HG02973 (cell line): ENCODE results near the gene OR8A1.

Source experiments
- ATAC-seq: cut with Tn5 transposase; IDR thresholded peaks from one replicate; pipeline ENCODE4 v1.9.1; 2021; ENCODE audit warnings: moderate library complexity; ENCODE audit not compliant: unreplicated experiment

Gene OR8A1

DNA sequence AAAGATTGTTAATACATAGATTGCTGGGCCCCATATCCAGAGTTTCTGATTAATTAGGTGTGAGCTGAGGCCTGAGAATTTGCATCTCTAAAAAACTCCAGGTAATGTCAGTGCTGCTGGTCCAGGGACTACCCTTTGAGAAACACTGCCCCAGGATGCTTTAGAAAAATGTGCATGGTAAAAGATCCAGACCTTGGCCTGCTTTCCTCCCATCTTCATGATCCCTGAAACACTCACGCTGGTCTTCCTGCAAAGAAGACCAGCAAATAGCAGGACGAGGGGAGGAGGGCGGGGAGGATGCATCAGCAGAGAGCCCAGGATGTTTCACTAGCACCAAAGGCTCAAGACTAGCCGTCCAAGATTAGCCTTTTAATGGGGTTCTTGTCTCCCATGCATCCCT is at the start of gene OR8A1:
TSS of gene OR8A1 (plus strand) at position 301 of the 400 bp plus-strand sequence. CDS start 123 bp downstream, outside the sequence.
- ATAC-seq = no peak

DNA sequence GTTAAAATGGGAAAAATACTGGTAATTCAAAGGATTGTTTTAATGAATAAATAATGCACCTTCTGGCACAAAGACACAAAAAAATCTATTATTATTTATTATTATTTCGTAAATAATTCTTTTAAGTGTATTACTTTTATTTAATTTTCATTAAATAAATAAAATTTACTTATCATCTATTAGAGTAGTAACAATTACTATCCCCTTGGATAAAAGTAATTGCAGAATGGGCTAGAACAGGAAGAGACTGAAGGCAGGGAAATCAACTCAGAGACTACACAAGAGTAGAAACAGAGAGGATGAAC is 49.3 kb upstream of the OR8A1 start:
- no peak for ATAC-seq

DNA sequence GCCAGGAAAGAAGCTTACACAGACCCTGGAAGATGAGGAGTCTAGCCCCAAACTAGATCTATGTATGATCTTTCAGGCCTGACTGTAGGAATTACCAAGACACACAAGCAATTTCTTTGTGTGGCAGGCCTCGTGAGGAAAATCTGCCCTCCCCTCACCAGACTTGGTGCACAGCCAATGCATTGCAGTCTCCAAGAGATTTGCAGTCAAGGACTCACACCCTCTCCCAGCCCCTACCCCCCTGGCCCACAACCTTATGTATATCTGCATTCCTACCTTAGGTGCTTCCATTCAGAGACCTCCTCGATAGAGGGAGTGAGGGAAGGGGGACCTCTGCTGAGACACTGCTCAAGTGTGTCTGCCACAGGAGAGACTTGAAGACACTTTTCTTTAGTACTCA is 36.2 kb upstream of the OR8A1 start:
- no peak for ATAC-seq

DNA sequence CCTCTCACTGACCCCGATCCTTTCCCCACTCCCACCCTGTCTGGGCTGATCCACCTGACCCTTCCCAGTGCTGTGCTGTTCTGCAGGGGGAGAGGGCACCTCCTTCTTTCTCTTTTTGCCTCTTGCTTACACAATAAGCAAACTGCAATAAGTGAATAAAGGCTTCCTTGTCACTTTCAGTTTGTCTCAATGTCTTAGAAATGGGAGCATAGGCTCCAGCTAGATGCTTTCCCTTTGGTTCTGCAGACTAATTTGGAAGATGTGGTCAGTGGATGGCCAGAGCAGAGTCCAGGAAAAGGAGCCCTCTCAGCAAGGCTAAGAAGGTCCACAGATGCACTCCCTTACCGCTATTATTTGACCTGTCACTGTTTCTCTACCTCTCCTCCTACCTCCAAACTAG is 35.7 kb upstream of the OR8A1 start:
- no peak for ATAC-seq

DNA sequence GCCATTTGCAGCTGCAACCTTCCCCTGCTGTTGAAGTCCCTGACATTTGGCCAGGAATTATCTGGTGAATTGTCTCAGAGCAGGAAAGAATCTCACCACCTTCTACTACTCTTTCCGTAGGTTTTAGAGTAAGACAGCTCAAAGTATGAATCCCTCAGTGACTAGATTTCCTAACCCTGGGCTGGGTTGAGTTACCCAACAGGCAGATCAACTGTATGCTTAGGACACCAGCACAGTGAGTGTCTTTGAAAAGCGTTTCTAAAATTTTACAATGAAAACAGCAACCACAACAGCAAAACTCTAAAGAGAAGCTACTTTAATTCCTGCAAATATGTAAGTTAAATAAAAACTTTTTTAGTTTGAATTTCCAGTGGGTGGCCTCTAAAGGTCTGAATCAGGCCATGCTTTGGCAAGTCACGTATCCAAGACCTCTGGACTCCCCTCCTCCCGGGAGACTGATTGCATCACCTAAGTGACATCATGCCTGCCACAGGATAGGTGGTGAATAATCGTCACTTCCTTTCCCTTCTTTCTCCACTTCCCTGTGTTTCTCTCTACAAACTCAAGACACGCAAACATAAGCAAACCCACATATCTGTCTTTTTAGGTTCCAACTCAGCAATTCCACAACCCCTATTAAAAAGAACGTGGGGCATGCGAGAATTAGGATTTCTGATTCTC is 34.1 kb upstream of the OR8A1 start:
- no peak for ATAC-seq

DNA sequence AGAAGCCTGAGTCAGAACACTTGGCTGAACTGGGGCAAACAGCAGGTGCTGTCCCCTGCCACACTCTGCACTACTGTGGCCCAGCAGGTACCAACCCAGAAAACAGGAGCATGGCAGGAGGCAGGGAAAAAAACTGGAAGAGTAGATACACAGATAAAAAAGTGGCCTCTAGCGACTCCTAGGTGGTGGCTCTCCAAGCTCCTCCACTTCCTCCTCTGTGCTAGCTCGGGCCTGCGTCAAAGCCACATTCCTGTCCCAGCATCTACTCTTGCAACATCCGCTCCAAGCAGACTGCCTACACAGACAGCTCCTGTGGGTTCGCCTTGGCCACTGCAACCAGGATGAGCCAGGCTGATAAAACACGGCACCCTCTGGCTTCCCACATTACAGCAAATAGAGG is 33.3 kb upstream of the OR8A1 start:
- ATAC-seq = no peak

DNA sequence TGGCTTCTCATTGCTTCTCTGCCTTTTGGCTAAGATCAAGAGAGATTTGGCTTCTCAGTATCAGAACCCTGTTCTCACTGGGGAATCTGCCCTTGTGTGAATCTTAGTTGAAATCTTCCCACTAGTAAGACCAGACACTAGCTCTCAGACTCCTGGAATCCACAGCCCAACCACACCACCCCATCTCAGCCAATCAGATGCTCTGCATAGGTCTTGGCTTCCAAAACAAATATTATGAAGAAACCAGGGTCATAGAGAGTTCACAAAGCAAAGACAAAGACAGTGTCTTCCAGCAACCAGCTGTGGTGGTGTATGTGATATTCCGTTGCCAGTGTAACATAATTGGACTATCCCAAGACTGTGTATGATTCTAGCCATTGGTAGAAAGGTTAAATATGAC is 31.8 kb upstream of the OR8A1 start:
- ATAC-seq = no peak

DNA sequence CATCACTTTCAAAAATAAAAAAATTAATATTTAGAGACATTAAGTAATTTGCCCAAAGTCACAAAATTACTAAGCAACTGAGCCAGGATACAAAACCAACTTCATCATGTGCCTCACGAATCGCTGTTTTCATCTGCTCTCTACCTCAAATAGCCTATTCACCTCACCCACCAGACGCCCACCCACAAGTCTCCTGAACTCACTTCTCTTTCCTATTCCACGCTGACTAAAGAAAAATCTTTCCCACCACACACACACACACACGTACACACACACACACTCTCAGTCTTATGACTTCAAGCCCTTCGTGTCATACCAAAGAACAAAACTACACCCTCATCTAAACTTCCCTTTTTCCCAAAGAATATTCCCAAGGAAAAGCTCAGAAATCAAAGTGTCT is 28.6 kb upstream of the OR8A1 start:
- ATAC-seq = no peak

DNA sequence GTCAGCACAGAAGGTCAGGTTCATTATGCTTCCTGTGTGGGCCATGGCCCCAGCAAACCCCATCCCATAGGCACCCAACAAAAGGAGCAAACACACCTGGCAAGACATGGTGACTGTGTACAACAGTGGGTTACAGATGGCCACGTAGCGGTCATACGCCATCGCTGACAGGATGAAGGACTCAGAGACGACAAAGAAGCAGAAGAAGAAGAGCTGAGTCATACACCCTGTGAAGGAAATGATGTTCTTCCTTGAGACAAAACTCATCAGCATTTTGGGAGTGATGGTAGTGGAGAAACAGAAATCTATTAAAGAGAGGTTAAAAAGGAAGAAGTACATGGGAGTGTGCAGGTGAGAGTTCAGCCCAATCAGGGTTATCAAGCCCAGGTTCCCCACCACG is 26.7 kb upstream of the OR8A1 start:
- ATAC-seq = no peak

DNA sequence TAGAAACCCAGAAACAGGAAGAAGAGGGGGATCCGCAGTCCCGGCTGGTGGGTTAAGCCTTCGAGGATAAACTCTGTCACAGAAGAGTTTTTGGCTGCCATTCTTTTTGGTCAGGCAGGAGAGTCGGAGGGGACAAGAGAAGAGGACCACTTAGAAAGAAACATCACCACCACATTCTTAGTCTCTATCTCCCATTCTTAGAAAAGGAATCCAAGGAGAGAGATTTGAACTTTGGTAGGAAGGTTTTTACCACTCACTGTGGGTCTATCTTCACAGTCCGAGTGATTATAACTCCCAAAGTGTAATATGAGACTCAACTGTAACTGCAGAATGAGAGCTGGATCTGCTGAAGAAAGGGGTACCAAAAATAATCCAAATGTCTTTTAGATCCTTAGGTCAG is 26.2 kb upstream of the OR8A1 start, which contains the start of gene OR8B12:
TSS of gene OR8B12 (minus strand) at position 101 of the 400 bp plus-strand sequence. CDS start at position 101, 0 bp downstream.
- no peak for ATAC-seq

DNA sequence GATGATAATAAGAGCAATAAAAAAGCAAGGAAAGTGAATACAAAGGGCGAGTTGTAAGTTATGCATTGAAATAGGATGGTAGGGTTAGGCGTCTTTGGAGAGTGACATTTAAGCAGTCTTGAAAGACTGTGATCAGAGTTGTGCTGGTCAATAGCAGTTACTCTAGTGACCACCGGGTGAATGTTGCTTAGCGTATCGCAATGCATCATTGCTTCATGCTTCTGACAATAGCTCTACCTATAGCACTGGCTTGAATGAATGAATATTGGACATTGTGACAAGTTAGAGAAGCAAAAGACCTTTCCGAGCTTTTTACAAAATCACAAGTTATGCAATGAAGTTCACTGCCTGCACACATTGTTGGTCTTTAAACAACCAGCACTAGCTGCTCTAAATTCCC is 18.6 kb upstream of the OR8A1 start:
- ATAC-seq = no peak

DNA sequence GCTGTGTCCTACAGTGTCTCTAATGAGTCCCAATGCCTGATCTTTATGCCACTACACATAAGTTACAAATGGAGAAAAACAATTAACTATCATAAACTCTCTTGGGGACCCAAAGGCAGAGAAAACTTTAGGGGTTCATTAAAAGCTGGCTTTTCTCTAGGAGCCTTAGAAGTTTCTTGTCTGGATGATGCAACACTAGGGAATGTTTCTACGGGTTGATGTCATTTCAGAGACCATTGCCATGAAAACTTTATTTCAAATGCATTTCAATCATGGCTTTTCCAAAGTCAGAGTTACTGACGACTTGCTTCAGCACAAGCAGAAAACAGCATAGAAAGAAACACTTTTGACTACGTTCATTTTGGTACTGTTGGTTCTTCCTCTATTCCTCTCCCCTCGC is 17.8 kb upstream of the OR8A1 start:
- no peak for ATAC-seq

DNA sequence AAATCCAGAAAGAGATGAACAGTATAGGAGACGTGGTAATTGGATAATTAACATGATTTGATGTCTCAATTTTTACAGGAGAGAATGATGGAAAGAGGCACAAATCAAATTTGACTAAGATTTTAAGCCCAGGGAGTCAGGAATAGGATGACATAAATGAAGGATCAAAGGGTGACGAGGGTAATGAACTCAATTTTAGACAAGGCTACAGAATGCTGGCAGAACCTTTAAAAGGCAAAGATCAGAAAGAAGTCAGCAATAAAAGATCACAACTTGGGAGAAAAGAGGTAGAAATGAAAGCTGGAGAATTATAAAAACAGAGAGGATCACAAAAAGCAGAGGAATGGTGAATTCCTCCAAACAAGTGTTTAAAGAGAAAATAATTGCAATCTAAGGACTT is 13.0 kb upstream of the OR8A1 start:
- ATAC-seq = no peak

DNA sequence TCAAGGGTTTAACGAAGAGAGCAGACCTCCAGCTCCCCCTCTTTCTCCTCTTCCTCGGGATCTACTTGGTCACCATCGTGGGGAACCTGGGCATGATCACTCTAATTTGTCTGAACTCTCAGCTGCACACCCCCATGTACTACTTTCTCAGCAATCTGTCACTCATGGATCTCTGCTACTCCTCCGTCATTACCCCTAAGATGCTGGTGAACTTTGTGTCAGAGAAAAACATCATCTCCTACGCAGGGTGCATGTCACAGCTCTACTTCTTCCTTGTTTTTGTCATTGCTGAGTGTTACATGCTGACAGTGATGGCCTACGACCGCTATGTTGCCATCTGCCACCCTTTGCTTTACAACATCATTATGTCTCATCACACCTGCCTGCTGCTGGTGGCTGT is 363 bp downstream of the OR8A1 start:
- ATAC-seq = no peak

DNA sequence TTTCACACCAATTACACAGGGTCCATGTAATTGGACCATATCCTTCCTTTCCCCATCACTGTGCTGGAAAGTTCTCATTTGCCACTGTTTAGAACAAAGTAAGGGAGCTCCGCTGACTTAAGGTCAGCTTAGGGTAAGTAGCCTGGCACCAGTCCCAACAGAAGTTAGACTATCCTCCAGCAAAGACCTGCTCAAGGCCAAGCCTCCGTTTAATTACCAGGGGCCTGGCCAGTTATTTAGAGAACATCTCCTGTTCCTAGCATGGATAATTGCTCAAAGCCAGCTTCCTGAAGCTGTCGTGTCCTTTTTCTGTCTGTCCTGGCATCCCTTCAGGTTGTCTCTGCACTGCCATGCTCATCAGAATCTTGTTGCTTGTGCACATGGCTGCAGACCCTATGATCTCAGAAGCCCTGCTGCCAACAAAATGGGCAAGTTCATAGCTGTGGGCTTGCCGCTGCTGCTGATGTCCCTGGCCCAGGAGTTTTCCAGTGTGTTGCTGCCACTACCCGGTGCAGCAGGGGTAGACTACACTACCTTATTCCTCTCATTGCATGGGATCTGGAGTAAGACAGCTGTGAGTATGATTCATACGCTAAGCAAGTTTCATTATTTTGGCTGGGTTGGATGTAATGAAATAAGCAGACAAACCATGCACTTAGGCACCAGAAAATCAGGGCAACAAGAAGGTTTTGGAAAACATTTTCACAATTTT is 8.1 kb downstream of the OR8A1 start:
- ATAC-seq = no peak

DNA sequence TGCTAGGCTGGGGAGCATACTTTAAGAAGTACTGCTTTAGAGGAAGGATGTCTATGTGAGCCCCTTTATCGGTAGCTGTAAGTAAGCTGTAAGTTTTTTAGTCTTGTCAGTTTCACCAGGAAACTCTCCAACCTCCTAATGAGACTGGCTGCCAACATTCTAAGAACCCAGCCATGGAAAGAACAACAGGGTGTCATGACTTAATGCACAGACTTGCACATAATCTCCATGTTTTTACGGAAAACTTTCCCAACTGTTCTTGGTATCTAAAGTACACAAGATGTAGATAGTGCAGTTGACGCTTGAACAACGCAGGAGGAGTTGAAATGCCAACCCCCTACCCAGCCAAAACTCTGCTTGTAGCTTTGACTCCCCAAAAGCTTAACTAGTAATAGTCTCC is 9.0 kb downstream of the OR8A1 start:
- ATAC-seq = no peak

DNA sequence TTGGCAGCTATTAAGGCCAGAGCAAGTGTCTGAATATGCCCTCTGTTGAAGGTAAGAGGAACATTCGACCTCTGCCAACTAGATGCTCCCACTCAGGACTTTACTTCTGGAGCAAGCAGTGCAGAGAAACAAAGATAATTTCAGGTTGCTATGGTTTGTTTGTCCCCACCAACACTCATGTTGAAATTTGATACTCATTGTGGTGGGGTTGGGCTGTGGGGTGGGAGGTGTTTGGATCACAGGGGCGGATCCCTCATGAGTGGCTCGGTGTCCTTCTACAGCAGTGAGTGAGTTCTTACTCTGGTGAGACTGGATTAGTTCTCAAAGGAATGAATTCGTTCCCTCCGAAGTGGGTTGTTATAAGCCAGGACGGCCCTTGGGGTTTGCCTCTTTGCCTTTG is 12.0 kb downstream of the OR8A1 start:
- ATAC-seq = no peak

DNA sequence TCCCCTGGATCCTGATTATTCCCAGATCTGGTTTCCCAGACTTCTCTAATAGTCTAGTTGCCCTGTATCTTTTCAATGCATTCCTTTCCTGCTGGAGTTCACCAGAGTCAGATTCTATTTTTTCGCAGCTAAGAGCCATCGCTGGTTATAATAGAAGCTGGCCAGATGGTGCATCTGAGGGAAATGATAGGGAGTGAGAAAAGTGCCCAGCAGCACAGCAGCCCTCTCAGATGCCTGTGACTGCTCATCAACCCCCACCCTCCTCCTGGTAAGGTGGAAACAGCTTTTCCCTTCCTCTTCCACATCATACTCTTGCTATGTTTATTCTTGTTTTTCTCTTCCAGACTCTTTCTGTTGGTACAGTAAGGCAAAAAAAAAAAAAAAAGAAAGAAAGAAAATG is 12.8 kb downstream of the OR8A1 start:
- no peak for ATAC-seq

DNA sequence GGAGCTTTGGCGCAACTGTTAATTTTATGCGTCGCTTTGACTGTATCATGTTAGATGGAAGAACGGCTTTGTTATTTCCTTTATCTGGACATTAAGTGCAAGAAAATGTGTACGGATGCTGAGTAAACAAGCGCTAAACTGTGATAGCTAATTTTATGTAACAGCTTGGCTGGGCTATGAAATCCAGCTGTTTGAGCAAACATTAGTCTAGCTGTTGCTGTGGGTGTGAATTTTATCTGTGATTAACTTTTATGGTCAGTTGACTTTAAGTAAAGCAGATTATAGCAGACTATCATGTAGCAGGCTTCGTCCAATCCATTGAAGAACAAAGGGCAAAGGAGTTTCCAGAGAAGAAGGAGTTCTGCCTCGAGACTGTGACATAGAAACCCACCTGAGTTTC is 14.0 kb downstream of the OR8A1 start:
- ATAC-seq = no peak

DNA sequence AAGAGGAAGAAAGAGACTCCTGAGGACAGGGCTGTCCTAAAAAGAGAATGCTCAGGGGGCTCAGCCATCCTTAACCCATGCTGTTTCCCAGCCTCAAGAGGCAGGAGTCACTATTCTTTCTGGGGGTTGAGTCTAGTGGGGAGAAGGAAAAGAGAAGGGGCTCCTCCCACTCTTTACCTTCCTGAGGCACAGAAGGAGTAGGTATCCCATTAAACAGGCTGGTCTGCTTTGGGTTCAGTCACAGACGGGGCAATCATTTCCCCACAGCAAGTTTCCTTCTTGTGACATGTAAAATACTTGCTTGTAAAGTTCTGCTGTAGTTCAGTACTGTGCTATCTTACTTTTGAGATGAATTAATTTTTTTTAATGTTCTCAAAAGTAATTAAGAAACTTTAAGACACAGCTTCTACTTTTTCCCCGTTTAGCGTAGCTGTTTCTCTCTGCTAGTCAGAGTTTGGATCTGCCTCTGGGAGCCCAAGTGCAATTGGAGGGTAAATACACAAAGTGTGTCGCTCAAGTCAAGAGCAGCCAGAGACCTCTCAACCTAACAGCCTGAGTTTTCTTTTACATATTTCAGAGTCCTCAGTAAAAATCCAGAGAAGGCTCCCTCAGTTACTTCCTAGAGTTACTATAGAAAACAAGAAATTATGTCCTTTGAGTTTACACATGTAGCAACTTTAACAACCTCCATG is 15.0 kb downstream of the OR8A1 start:
- no peak for ATAC-seq

DNA sequence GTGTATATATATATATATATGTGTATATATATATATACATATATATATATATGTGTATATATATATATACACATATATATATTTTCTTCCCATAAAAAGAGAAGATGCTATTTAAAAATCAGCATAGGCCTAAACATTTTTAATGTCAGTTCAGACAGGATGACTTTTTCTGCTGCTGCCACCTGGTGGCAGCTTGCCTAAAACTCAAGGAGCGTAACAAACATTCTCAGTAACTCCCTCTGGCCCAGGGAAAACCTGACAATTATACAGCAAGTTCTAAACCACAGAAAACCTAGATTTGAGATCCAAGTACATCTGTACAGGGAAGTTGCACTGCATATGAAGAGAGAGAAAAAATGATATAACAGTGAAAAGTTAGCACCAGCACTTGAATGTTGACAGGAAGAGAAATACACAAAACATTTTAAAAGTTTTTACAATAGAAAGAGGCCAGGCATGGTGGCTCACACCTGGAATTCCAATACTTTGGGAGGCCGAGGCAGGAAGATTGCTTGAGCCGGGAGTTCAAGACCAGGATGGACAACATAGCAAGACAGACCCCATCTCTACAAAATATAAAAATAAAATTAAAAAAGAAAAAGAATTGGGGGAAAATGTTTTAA is 16.6 kb downstream of the OR8A1 start:
- ATAC-seq = no peak

DNA sequence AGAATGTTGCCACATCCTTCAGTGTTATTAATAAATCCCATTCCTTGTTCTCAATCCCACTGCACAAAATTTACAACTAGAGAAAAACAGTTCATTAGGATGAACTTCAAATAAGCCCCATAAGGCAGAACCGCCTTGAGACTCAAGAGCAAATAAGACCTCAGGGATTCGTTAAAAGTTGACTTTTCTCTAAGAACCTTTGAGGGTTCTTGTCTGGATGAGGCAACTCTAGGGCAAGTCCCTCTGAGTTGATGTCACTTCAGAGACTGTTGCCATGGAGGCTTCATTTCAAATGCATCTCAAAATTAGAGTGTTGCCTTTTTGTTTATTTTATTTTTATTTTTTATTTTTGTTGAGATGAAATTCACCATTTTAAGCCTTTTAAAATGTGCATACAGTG is 21.6 kb downstream of the OR8A1 start:
- no peak for ATAC-seq
